ENCODE results near the gene CCNI2. TPM values are rescaled to one million over a fixed set of nuclear protein-coding genes. Genes with fewer than 3 reads are reported as not detected.

The CCNI2 gene
- total and polyA plus RNA-seq, 9 of the 15 experiments (the other 6 are each of a cell fraction or from before 2014, with no cell fraction given): 0.05 to 1.7 (median 0.81) TPM; not detected in 5

GRCh38 chr5:132776131-132776937 is 29.1 kb downstream of the CCNI2 start (continued):
- no peak for TF ChIP-seq THRA (IDR thresholded peaks at IDR 0.05)
- no peak for TF ChIP-seq ZFP91 (CRISPR knock-in tag; IDR thresholded peaks at IDR 0.05)
- no peak for TF ChIP-seq ERF (CRISPR knock-in tag; IDR thresholded peaks at IDR 0.05)
- TF ChIP-seq ZNF12 (CRISPR knock-in tag; IDR thresholded peaks at IDR 0.05): no peak
- no peak for TF ChIP-seq PBX2 (CRISPR knock-in tag; IDR thresholded peaks at IDR 0.05; ENCODE audit: low read depth)
- TF ChIP-seq PBX2 (tag; conservative IDR thresholded peaks at IDR 0.05; ENCODE audit: low read depth): no peak
- peak; percentile 35 for TF ChIP-seq L3MBTL2 (IDR thresholded peaks at IDR 0.05)
- no peak for TF ChIP-seq DLX4 (CRISPR knock-in tag; IDR thresholded peaks at IDR 0.05)
- TF ChIP-seq MIER1 (IDR thresholded peaks at IDR 0.05; ENCODE audit: low read depth): no peak
- no peak for TF ChIP-seq ZBTB2 (IDR thresholded peaks at IDR 0.05)
- TF ChIP-seq ZNF57 (CRISPR knock-in tag; IDR thresholded peaks at IDR 0.05): no peak
- TF ChIP-seq RBBP5 (IDR thresholded peaks at IDR 0.05; ENCODE audit: borderline replicate concordance, insufficient read depth, low read length, poor library complexity, severe bottlenecking): no peak
- TF ChIP-seq SMARCC2 (IDR thresholded peaks at IDR 0.05; ENCODE audit: low read depth): no peak
- TF ChIP-seq POLR3A (IDR thresholded peaks at IDR 0.05; ENCODE audit: borderline replicate concordance, extremely low read depth, insufficient read depth, insufficient read length): no peak
- TF ChIP-seq ELF1 (tag; IDR thresholded peaks at IDR 0.05): no peak
- TF ChIP-seq U2AF2 (optimal IDR thresholded peaks at IDR 0.05; ENCODE audit: low read depth, low read length): no peak
- no peak for TF ChIP-seq BRF1 (IDR thresholded peaks at IDR 0.05; ENCODE audit: borderline replicate concordance, extremely low read depth, insufficient read length)
- no peak for TF ChIP-seq ZNF76 (CRISPR knock-in tag; IDR thresholded peaks at IDR 0.05; ENCODE audit: borderline replicate concordance)
- TF ChIP-seq ZNF444 (CRISPR knock-in tag; IDR thresholded peaks at IDR 0.05): no peak
- 0 out of 2 replicates have a peak, but pooled peaks have one; percentile 26 for TF ChIP-seq LCOR (CRISPR knock-in tag; IDR thresholded peaks at IDR 0.05)

Data from K562 (cell line).